ENCODE data around the gene LDLRAD4.

GRCh38 chr18:13267431-13267873 is 48.9 kb downstream of the LDLRAD4 start:
- TF ChIP-seq POLR2AphosphoS5 (IDR thresholded peaks at IDR 0.05; ENCODE audit: low read depth) (no peak), CTCF (IDR thresholded peaks at IDR 0.05; ENCODE audit: insufficient read depth, low read length) (no peak)

All from HL-60 (cell line).